ENCODE measurements around the gene CXCR6. TPM values are rescaled to one million over a fixed set of nuclear protein-coding genes. Genes with fewer than 3 reads are reported as not detected.

CXCR6 gene
- total and polyA plus RNA-seq, 5 experiments from 2014 or later = 0.25 to 9.3 (median 0.42) TPM

- peaks cover 22 to 54% (median 41%) of the 10 kb centered on the region in 4 donors for H3K4me1 Mint-ChIP-seq
- POLR2A ChIA-PET = interaction anchor here (0.6 to 4.5 kb wide), 9 partner anchors 9 to 1317 kb away, joined by 3 to 22 read pairs (median 4); partner anchors contain the start of gene CXCR6
These were observed 23.1 kb downstream of the CXCR6 start for GRCh38 chr3:45966371-45966791.

GRCh38 chr3:45966950-45967640 is 23.8 kb downstream of the CXCR6 start:
- Mint-ChIP-seq H3K27ac (peak overlapping the region in 4 of 10 donors; percentile 37 to 85 (median 62)), H3K4me1 (peaks cover 22 to 53% (median 44%) of the 10 kb centered on the region in 4 donors), H3K36me3 (peaks cover 9 to 84% (median 55%) of the 10 kb centered on the region in 3 donors), H3K27me3 (no peaks in the 10 kb centered on the region), H3K4me3 (peak overlapping the region in 4 of 10 donors; percentile 20 to 64 (median 54)), H3K9me3 (no peaks in the 10 kb centered on the region)
- DNase-seq (no peak), ATAC-seq (no peak)
- POLR2A ChIA-PET = interaction anchor here (0.7 to 4.5 kb wide), 6 partner anchors 9 to 110 kb away, joined by 4 to 22 read pairs (median 4); partner anchors contain the start of gene CXCR6

More at GRCh38 chr3:45966371-45966791, 23.1 kb downstream of the CXCR6 start:
- Mint-ChIP-seq H3K9me3 (no peaks in the 10 kb centered on the region), H3K4me3 (peak overlapping the region in 6 of 10 donors; percentile 18 to 61 (median 40)), H3K27me3 (no peaks in the 10 kb centered on the region), H3K27ac (peak overlapping the region in 2 of 10 donors; percentile 48 to 58), H3K36me3 (peaks cover 4 to 84% (median 57%) of the 10 kb centered on the region in 3 donors)
- DNase-seq (no peak), ATAC-seq (no peak)

- DNase-seq (no peak), ATAC-seq (no peak)
- H3K4me1 Mint-ChIP-seq = peaks cover 22 to 57% (median 44%) of the 10 kb centered on the region in 4 donors
- H3K4me3 Mint-ChIP-seq = peak overlapping the region in 2 of 10 donors; percentile 7 to 48
- H3K27ac Mint-ChIP-seq = peak overlapping the region in 4 of 10 donors; percentile 37 to 85 (median 46)
- no peaks in the 10 kb centered on the region for H3K27me3 Mint-ChIP-seq
- H3K36me3 Mint-ChIP-seq = peaks cover 9 to 83% (median 57%) of the 10 kb centered on the region in 3 donors
- POLR2A ChIA-PET = interaction anchor here (1.4 to 4.5 kb wide), 4 partner anchors 10 to 27 kb away, joined by 4 to 22 read pairs (median 6); partner anchors contain the start of genes CXCR6 and FYCO1
- no peaks in the 10 kb centered on the region for H3K9me3 Mint-ChIP-seq
These were observed 24.5 kb downstream of the CXCR6 start for GRCh38 chr3:45967724-45968123.

- ATAC-seq (no peak), DNase-seq (no peak)
- H3K27ac Mint-ChIP-seq = peak overlapping the region in 3 of 10 donors; percentile 48 to 85 (median 80)
- peaks cover 9 to 83% (median 54%) of the 10 kb centered on the region in 3 donors for H3K36me3 Mint-ChIP-seq
- H3K27me3 Mint-ChIP-seq = no peaks in the 10 kb centered on the region
- POLR2A ChIA-PET = interaction anchor here (1.4 to 4.5 kb wide), 5 partner anchors 9 to 100 kb away, joined by 3 to 22 read pairs (median 4); partner anchors contain the start of gene FYCO1
- peaks cover 22 to 53% (median 46%) of the 10 kb centered on the region in 4 donors for H3K4me1 Mint-ChIP-seq
- peak overlapping the region in 3 of 10 donors; percentile 7 to 48 (median 39) for H3K4me3 Mint-ChIP-seq
- no peaks in the 10 kb centered on the region for H3K9me3 Mint-ChIP-seq
These were observed 24.9 kb downstream of the CXCR6 start for GRCh38 chr3:45968149-45968548.

- H3K4me1 Mint-ChIP-seq = peaks cover 22 to 48% (median 44%) of the 10 kb centered on the region in 4 donors
- no peak overlapping the region for H3K4me3 Mint-ChIP-seq
- H3K27me3 Mint-ChIP-seq = no peaks in the 10 kb centered on the region
- peaks cover 9 to 83% (median 54%) of the 10 kb centered on the region in 3 donors for H3K36me3 Mint-ChIP-seq
- ATAC-seq (no peak), DNase-seq (no peak)
- peak overlapping the region in 2 of 10 donors; percentile 48 to 85 for H3K27ac Mint-ChIP-seq
- POLR2A ChIA-PET = interaction anchor here (0.6 to 2.1 kb wide), 5 partner anchors 10 to 106 kb away, joined by 3 to 7 read pairs (median 4); partner anchors contain the start of gene FYCO1
- H3K9me3 Mint-ChIP-seq = no peaks in the 10 kb centered on the region
These were observed 25.4 kb downstream of the CXCR6 start for GRCh38 chr3:45968706-45969105.

GRCh38 chr3:45969116-45969515 is 25.9 kb downstream of the CXCR6 start:
- Mint-ChIP-seq H3K9me3 (no peaks in the 10 kb centered on the region), H3K27me3 (no peaks in the 10 kb centered on the region), H3K27ac (peak overlapping the region in 1 of 10 donors; percentile 44), H3K4me3 (no peak overlapping the region), H3K36me3 (peaks cover 9 to 81% (median 50%) of the 10 kb centered on the region in 3 donors), H3K4me1 (peaks cover 21 to 44% (median 42%) of the 10 kb centered on the region in 4 donors)
- ATAC-seq (no peak), DNase-seq (no peak)
- POLR2A ChIA-PET = interaction anchor here (0.6 to 2.1 kb wide), 5 partner anchors 10 to 105 kb away, joined by 3 to 7 read pairs (median 4); partner anchors contain the start of gene FYCO1

GRCh38 chr3:45969953-45970352 is 26.7 kb downstream of the CXCR6 start:
- no peak for DNase-seq
- Mint-ChIP-seq H3K9me3 (no peaks in the 10 kb centered on the region), H3K36me3 (peaks cover 9 to 81% (median 45%) of the 10 kb centered on the region in 3 donors), H3K27ac (peak overlapping the region in 1 of 10 donors; percentile 29), H3K27me3 (no peaks in the 10 kb centered on the region), H3K4me1 (peaks cover 20 to 44% (median 38%) of the 10 kb centered on the region in 4 donors), H3K4me3 (no peak overlapping the region)
- POLR2A ChIA-PET = interaction anchor here (1.8 to 2.1 kb wide), 3 partner anchors 11 to 25 kb away, joined by 4 to 7 read pairs (median 4); partner anchors contain the start of gene FYCO1
- no peak for ATAC-seq

GRCh38 chr3:45972534-45973402 is 29.5 kb downstream of the CXCR6 start:
- Mint-ChIP-seq H3K4me1 (peaks cover 25 to 49% (median 40%) of the 10 kb centered on the region in 4 donors), H3K4me3 (no peak overlapping the region), H3K27me3 (no peaks in the 10 kb centered on the region), H3K27ac (peak overlapping the region in 4 of 10 donors; percentile 17 to 69 (median 52)), H3K36me3 (peaks cover 9 to 78% (median 46%) of the 10 kb centered on the region in 3 donors), H3K9me3 (no peaks in the 10 kb centered on the region)
- DNase-seq (no peak), ATAC-seq (no peak)
- POLR2A ChIA-PET = no interaction called here

GRCh38 chr3:45974686-45975085 is 31.4 kb downstream of the CXCR6 start:
- Mint-ChIP-seq H3K4me1 (peaks cover 30 to 66% (median 51%) of the 10 kb centered on the region in 4 donors), H3K27ac (peak overlapping the region in 5 of 10 donors; percentile 64 to 96 (median 81)), H3K4me3 (peak overlapping the region in 2 of 10 donors; percentile 22), H3K27me3 (no peaks in the 10 kb centered on the region), H3K36me3 (peaks cover 9 to 77% (median 43%) of the 10 kb centered on the region in 3 donors), H3K9me3 (no peaks in the 10 kb centered on the region)
- ATAC-seq = no peak
- no peak for DNase-seq
- POLR2A ChIA-PET = no interaction called here

GRCh38 chr3:45975686-45976085 is 32.4 kb downstream of the CXCR6 start:
- H3K4me1 Mint-ChIP-seq = peaks cover 28 to 74% (median 54%) of the 10 kb centered on the region in 4 donors
- POLR2A ChIA-PET = interaction anchor here (0.9 to 3.7 kb wide), 5 partner anchors 10 to 101 kb away, joined by 3 to 22 read pairs (median 4); no protein-coding TSS in a partner anchor
- no peaks in the 10 kb centered on the region for H3K9me3 Mint-ChIP-seq
- H3K27me3 Mint-ChIP-seq = no peaks in the 10 kb centered on the region
- H3K4me3 Mint-ChIP-seq = peak overlapping the region in 9 of 10 donors; percentile 3 to 79 (median 62)
- H3K27ac Mint-ChIP-seq = peak overlapping the region; percentile 48 to 96 (median 82)
- H3K36me3 Mint-ChIP-seq = peaks cover 9 to 76% (median 34%) of the 10 kb centered on the region in 3 donors
- DNase-seq (no peak), ATAC-seq (no peak)

- Mint-ChIP-seq H3K27me3 (no peaks in the 10 kb centered on the region), H3K27ac (peak overlapping the region; percentile 62 to 96 (median 82)), H3K9me3 (no peaks in the 10 kb centered on the region), H3K4me1 (peaks cover 32 to 80% (median 56%) of the 10 kb centered on the region in 4 donors), H3K36me3 (peaks cover 4 to 75% (median 38%) of the 10 kb centered on the region in 3 donors), H3K4me3 (peak overlapping the region; percentile 9 to 79 (median 64))
- ATAC-seq = peak; percentile 72 to 76
- POLR2A ChIA-PET = interaction anchor here (0.9 to 3.7 kb wide), 7 partner anchors 11 to 100 kb away, joined by 3 to 22 read pairs (median 4); no protein-coding TSS in a partner anchor
- DNase-seq = peak in 4 of 10 donors; percentile 12 to 46 (median 42)
These were observed 33.2 kb downstream of the CXCR6 start for GRCh38 chr3:45976191-45977091.
